ENCODE data around the gene NT5C3B.

NT5C3B gene

GRCh38 chr17:41811549-41812380 is 24.3 kb downstream of the NT5C3B start, which contains the start of gene P3H4:
TSS of gene P3H4 (minus strand) at chr17:41811949. CDS start at chr17:41811915, 34 bp downstream.
- DNase-seq (ENCODE audit: low spot score) = peak; percentile 57
- FAIRE-seq = no peak

- no peak for FAIRE-seq
- DNase-seq (ENCODE audit: low spot score) = no peak
Observed at GRCh38 chr17:41810659-41811548, 25.1 kb downstream of the NT5C3B start.

DNA sequence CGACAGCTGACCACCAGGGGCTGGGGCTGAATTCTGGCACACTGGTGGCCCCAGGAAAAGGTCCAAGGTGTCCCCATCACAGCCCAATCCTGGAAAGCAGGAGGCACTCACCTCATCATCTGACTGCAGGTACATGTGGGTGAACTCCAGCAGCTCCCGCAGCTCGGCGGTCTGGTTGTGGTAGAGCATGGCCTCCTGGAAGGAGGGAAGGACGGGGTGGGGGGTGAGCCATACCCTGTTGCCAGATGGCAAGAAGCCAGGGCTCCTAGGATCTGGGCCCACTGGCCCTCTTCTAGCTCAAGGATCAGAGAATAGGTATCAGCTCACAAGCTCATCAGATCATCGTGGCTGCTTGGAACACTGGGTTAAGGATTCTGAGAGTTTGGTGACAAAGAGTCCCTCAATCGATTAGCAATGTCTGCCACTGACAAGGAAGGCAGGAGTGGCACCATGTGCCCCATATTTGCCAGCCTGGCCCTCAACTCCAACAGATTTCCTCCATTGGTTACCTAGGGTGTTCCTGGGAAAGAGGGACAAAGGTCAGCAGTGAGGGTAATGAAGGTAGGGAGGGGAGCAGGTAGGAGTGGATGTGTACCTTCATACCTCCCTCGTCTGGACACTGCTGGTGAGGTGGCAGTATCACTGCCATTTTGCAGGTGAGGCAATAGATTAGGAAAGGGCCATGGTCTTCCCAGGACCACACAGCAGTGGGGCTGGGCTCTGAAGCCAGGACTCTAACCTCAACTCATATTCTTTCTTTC is 29.2 kb downstream of the NT5C3B start:
- no peak for FAIRE-seq

DNA sequence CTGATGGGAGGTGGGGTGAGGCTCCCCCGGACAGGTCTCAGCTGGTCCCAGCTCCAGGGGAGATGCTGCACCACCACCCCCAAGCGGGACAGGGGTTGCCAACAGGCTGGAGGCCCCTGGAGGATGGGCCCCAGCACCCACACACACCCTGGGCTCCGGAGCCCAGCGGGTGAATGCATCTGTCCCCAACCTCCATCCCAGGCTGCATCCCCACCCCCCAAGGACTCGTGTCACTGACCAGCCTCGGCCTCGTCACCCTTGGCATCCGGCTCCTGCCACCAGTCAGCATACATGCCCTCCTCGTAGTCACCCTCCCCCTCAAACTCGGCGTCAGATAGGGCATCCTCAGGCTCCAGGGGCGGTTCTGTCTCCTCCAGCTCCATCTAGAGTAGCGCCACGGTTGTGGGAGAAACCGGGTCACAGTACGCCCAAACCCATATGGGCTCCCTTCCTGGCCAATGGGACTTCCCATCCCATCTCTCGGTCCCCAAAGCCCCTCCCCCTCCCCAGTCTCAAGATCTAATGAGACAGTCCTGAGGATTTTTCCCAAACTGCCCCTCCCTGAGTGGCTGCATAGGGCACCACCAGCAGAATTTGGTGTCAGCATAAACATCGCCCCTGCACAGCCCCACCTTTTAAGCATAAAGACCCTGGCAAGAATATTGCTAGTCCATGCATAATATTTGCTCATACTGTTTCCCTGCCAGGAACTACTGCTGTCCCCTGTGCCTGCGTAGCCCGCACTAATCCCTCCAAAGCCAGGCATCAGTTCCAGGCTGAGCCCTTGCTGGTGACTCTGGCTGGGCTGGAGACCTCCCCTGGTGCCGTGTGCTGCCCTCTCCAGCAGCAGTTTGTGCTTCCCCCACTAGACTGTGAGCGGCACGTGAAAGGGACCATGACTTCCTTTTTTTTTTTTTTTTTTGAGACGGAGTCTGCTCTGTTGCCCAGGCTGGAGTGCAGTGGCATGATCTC is 32.7 kb downstream of the NT5C3B start:
- FAIRE-seq (no peak), DNase-seq (ENCODE audit: low spot score) (no peak)

More for the DNA sequence above, 29.2 kb downstream of the NT5C3B start:
- no peak for DNase-seq (ENCODE audit: low spot score)

GRCh38 chr17:41801374-41802271 is 34.4 kb downstream of the NT5C3B start:
- peak; percentile 90 for FAIRE-seq

GRCh38 chr17:41800601-41801373 is 35.2 kb downstream of the NT5C3B start:
- DNase-seq (ENCODE audit: low spot score) (peak; percentile 62), FAIRE-seq (no peak)

More at GRCh38 chr17:41801374-41802271, 34.4 kb downstream of the NT5C3B start:
- DNase-seq (ENCODE audit: low spot score) = peak; percentile 93

GRCh38 chr17:41799366-41799765 is 36.7 kb downstream of the NT5C3B start:
- no peak for DNase-seq (ENCODE audit: low spot score)
- no peak for FAIRE-seq

- no peak for DNase-seq (ENCODE audit: low spot score)
- no peak for FAIRE-seq
Observed at GRCh38 chr17:41797377-41797776, 38.7 kb downstream of the NT5C3B start.

- no peak for FAIRE-seq
- DNase-seq (ENCODE audit: low spot score) = no peak
Observed at GRCh38 chr17:41796121-41796895, 39.7 kb downstream of the NT5C3B start.

DNA sequence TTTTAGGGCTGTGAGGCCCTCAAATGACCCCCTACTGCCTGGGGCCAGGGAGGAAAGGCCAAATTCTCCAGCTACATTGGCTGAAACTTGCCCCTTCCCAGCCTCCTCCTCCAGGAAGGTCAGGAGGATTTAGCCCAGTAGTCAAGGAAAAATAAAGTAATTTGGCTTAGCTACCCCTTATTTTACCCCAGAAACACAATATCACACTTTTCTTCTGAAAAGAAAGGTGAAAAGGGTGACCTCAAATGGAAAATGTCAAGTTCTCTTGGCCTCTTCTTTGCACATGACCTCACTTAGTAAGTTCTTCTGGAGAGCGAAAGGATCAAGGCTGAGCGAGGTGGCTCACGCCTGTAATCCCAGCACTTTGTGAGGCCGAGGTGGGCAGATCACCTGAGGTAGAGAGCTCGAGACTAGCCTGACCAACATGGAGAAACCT is 41.5 kb downstream of the NT5C3B start:
- DNase-seq (ENCODE audit: low spot score) (no peak), FAIRE-seq (no peak)

DNA sequence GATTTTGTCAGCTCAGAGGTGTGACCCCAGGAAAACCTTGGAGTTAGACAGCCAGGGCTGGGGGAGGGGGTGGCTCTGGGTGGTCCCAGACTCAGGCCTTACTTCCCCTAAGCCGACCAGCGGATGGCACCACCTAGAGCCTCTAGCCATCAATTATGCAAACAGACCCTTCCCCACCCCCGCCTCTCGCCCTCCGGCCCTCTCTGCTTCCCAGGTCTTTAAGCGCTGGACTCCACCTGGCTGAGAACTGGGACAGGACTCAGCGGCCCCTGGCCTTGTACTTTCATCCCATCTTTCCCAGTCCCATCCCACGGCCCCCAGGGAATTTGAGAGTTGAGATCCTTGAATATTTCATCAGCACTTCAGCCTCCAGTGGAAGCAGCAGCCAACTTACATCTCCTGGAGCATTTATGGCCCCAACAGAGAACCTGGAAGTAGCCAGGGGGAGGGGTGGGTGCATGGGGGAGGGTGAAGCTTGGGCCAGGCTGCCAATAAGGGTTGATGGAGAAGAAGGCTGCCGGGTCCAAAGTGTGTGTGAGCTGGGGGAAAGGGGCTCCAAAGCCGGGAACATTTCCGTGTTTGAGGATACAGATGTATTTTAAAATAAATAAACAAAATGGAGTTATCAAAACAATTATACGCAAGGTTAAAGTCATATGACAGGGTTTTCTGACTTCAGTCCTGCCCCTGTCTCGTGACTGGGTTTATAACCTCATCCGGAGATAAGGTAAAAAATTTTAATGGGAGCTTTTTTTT is 42.1 kb downstream of the NT5C3B start:
- FAIRE-seq = no peak

DNA sequence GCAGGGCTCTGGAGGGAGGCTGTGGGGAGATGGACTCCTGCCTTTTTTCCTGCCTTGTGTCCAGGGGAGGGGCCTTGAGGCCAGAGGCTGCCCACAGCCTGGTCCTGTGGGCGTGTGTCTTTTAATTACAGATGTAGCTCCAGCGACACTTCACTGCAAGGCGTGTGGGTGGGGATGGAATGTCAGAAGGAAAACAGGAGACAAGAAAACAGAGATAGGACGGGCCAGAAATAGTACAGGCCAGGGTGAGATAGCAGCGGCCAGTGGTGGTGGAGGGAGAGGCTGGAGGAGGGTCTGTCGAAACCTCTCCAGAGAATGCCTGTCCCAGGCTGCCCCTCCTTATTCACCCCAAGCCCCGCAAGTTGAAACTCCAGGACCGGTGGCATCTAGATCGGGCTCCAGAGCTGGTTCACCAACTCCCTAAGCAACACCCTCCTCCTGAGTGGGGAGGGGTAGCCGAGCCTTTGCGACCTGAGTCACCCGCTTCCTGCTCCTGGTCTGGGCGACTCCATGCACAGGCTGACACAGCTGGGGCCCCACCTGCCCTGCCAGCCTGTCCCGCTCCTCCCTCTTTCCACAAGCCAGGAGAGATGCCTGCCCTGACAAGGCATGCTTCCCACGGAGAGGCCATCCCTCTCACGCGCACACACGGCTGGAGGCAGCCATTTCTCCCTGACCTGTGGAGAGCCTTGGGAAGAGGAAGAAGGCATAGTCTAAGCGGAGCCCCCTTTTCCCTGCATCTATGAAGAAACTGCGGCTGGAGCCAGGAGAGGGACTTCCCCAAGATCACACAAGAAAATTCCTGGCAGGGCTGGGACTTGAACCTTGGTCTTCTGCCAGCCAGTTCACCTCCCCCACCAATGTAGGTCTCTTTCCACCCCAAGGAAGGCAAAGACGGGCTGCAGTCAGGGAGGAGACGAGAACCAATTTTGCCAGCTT is 42.9 kb downstream of the NT5C3B start:
- FAIRE-seq (peak; percentile 27), DNase-seq (ENCODE audit: low spot score) (peak; percentile 83)

More for the DNA sequence above, 42.1 kb downstream of the NT5C3B start:
- DNase-seq (ENCODE audit: low spot score) = no peak

- FAIRE-seq (no peak), DNase-seq (ENCODE audit: low spot score) (no peak)
Observed at GRCh38 chr17:41787021-41787418, 49.0 kb downstream of the NT5C3B start.

- DNase-seq (ENCODE audit: low spot score) = peak; percentile 71
- FAIRE-seq = no peak
Observed at GRCh38 chr17:41786227-41787020, 49.6 kb downstream of the NT5C3B start, which contains the start of gene JUP. TSS of gene JUP (minus strand) at chr17:41786711. CDS start at chr17:41771854, 14,857 bp downstream.

GRCh38 chr17:41785859-41786226 is 50.2 kb downstream of the NT5C3B start:
- DNase-seq (ENCODE audit: low spot score) (no peak), FAIRE-seq (no peak)
